Stimulated activated CD4-positive, alpha-beta T cell treated with anti-CD3 and anti-CD28 coated beads, Interleukin-4, amount 100 ng/mL, for 1 hour (primary cell): Measurements from ENCODE around the gene OR8H2.
"Not testable (repeated sequence)": the region's sequence is repeated elsewhere in the genome, so short reads cannot be mapped to it uniquely, and the experiment has no call there.

Experiments
- DNase-seq: peaks from one replicate; pipeline ENCODE4 v3.0.0-alpha.2; 2020

OR8H2 gene

GRCh38 chr11:56103210-56103737, at the start of gene OR8H2:
TSS of gene OR8H2 (plus strand) at chr11:56103687. CDS start at chr11:56105043, 1,356 bp downstream.
- DNase-seq, result no peak

- DNase-seq, result not testable (repeated sequence)
Measured at GRCh38 chr11:56056366-56056765, 47.1 kb upstream of the OR8H2 start.

DNA sequence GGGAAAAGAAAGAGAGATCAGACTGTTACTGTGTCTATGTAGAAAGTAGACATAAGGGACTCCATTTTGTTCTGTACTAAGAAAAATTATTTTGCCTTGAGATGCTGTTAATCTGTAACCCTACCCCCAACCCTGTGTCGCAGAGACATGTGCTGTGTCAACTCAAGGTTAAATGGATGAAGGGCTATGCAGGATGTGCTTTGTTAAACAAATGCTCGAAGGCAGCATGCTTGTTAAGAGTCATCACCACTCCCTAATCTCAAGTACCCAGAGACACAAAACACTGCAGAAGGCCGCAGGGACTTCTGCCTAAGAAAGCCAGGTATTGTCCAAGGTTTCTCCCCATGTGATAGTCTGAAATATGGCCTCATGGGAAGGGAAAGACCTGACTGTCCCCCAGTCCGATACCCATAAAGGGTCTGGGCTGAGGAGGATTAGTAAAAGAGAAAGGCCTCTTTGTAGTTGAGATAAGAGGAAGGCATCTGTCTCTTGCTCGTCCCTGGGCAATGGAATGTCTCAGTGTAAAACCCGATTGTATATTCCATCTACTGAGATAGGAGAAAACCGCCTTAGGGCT, 45.7 kb upstream of the OR8H2 start:
- DNase-seq, result not testable (repeated sequence)

- not testable (repeated sequence) for DNase-seq
Measured at GRCh38 chr11:56058260-56058780, 45.2 kb upstream of the OR8H2 start.

GRCh38 chr11:56066980-56067379, 36.5 kb upstream of the OR8H2 start:
- no peak for DNase-seq

- DNase-seq, result no peak
Measured at GRCh38 chr11:56089697-56090096, 13.8 kb upstream of the OR8H2 start.

DNA sequence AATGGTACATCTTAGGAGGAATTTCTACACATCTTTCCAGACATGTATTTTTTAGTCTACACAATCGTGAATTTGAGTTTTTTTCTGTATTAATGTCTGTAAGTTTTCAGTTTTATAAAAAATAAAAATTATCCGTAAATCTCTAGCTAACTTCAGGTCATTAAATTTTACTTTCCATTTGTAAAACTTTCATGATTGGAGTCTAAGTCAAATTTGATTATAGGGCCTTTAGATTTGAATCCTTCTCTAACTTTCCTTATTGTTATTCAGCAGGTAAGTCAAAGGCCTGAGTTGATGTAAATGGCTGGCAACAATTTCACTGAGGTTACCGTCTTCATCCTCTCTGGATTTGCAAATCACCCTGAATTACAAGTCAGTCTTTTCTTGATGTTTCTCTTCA, 10.5 kb upstream of the OR8H2 start, which contains the start of gene OR8I2:
TSS of gene OR8I2 (plus strand) at position 301 of the 400 bp plus-strand sequence. CDS start at position 301, 0 bp downstream.
- DNase-seq, result no peak

GRCh38 chr11:56122073-56122472, 18.6 kb downstream of the OR8H2 start, which contains the start of gene OR8H3:
TSS of gene OR8H3 (plus strand) at chr11:56122373. CDS start at chr11:56122373, 0 bp downstream.
- no peak for DNase-seq

GRCh38 chr11:56140151-56140661, 36.7 kb downstream of the OR8H2 start, which contains the start of gene OR8J3:
TSS of gene OR8J3 (minus strand) at chr11:56140201. CDS start at chr11:56137718, 2,483 bp downstream.
- DNase-seq, result no peak

- DNase-seq, result not testable (repeated sequence)
Measured at GRCh38 chr11:56143681-56144080, 40.2 kb downstream of the OR8H2 start.

GRCh38 chr11:56151376-56151775, 47.9 kb downstream of the OR8H2 start:
- no peak for DNase-seq

- no peak for DNase-seq
Measured at GRCh38 chr11:56152333-56152732, 48.8 kb downstream of the OR8H2 start.
